ENCODE results near the gene INPP5A.
"Not testable (repeated sequence)": the region's sequence is repeated elsewhere in the genome, so short reads cannot be mapped to it uniquely, and the experiment has no call there.

INPP5A gene

GRCh38 chr10:132599023-132599618, 61.5 kb downstream of the INPP5A start:
- not testable (repeated sequence) for DNase-seq (ENCODE audit: low read depth)

DNA sequence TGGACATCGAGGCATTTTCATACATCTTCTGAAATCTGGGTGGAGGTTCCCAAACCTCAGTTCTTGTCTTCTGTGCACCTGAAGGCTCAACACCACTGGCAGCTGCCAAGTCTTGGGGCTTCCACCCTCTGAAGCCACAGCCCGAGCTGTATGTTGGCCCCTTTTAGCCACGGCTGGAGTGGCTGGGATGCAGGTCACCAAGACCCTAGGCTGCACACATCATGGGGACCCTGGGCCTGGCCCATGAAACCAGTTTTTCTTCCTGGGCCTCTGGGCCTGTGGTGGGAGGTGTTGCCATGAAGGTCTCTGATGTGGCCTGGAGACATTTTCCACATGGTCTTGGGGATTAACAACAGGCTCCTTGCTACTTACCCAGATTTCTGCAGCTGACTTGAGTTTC, 62.1 kb downstream of the INPP5A start:
- no peak for DNase-seq (ENCODE audit: low read depth)

DNA sequence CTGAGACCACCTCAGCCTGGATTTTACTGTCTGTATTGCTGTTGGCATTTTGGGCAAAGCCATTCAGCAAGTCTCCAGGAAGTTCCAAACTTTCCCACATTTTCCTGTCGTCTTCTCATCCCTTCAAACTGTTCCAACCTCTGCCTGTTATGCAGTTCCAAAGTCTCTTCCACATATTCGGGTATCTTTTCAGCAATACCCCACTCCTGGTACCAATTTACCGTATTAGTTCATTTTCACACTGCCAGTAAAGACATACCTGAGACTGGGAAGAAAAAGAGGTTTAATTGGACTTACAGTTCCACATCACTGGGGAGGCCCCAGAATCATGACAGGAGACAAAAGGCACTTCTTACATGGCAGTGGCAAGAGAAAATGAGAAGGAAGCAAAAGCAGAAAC, 62.8 kb downstream of the INPP5A start:
- no peak for DNase-seq (ENCODE audit: low read depth)

- DNase-seq (ENCODE audit: low read depth): no peak
These were observed 64.0 kb downstream of the INPP5A start for GRCh38 chr10:132601567-132601966.

DNA sequence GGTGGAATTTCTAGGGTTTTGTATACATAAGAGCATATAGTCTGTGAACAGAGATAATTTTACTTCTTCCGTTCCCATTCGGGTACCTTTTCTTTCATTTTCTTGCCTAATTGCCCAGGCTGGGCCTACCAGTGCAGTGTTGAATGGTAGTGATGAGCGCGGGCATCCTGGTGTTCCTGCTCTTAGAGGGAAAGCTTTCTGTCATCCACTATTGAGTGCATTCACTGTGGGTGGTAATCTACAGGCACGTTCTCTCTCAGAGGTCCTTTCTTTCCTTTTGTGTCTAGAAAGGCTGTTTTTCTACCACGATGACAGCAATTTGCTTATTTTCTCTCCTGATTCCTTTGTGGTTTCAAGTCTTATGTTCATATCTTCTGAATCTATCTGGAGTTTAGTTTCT, 65.0 kb downstream of the INPP5A start:
- DNase-seq (ENCODE audit: low read depth): no peak

- no peak for DNase-seq (ENCODE audit: low read depth)
These were observed 66.4 kb downstream of the INPP5A start for GRCh38 chr10:132603851-132604533.

DNA sequence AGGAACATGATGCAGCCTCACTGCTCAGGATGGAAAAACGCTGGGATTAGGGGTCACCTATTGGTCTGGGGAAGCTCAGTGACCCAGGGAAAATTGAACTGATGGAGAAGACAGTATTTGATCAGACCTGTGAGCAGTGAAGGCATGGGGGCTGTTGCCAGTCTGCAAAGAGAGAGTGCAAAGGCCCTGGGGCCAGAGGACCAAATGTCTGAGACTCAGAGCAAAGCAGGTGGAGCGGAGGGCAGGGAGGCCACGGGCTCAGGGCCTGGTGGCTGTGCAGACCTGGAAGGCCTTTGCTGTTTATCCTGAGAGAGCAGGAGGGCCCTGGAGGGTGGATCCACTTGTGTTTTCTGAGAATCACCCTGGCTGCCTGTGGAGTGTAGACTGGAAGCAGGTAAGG, 67.1 kb downstream of the INPP5A start:
- DNase-seq (ENCODE audit: low read depth): no peak

DNA sequence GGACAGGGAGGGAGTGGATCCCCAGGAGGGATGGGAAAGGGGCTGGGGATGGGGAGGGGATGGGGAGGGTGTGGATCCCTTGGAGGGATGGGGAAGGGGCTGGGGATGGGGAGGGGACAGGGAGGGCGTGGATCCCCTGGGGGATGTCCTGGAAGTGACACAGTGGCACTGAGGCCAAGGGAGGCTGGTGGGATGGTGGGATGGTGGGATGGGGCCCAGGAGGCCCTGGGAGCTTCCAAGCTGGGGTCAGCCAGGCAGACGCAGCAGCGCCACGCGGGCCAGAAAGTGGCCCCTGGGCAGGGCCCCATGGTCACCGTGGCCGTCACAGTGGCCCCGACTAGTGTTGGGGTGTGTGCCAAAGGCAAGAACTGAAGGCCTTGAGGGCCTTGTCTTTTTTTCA, 67.8 kb downstream of the INPP5A start:
- no peak for DNase-seq (ENCODE audit: low read depth)

DNA sequence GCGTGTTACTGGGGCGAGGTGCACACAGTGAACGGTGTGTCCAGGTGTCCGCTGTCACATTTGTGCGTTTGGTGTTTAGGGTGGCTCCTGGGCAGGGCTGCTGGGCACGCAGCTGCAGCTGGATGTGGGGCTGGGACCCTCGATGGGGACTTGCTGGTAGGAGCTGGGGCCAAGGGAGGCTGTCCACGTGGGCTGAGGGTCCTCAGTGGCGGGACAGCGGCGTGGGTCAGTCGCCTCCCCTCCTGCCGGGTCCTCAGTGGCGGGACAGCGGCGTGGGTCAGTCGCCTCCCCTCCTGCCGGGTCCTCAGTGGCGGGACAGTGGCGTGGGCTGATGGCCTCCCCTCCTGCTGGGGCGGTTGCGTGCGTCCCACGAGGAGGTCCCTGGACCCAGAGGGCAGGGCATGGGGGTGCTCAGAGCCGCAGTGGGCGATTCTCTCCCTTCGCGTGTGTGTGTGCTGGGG, 68.5 kb downstream of the INPP5A start:
- DNase-seq (ENCODE audit: low read depth): no peak

DNA sequence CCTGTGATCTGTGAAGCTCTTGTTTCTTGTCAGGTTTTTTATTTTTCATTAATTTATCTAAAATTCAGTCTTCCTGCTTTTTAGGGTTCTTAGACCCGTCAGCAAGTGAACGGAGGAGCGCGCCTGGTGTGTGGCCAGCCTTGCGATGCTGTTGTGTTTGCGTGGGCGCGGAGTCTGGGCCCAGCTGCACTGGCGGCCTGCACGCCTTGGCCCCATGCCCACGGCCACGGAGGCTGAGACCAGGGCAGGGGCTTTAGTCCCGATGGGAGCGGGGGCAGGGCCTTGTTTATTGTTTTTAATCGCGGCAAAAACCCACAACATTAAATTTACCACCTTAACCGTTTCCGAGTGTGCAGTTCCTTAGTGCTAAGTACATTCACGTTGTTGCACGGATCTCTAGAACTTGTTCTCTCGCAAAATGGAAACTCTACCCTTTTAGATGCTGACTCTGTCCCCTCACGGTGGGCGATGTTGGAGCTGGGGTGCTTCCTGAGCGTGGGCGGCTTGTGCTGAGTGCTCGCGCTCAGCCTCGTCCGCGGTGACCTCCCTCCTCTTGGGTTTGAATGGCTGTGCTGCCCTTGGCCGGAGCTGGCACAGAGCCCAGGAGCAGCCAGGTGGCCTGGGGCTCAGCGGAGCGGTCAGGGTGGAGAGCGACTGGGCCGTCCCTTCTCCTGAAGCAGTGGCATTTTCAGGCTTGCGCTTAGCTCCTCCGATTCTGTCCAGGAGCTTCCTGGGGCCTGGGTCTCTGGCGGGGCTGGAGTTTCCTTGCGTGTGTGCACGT, 69.1 kb downstream of the INPP5A start:
- no peak for DNase-seq (ENCODE audit: low read depth)

DNA sequence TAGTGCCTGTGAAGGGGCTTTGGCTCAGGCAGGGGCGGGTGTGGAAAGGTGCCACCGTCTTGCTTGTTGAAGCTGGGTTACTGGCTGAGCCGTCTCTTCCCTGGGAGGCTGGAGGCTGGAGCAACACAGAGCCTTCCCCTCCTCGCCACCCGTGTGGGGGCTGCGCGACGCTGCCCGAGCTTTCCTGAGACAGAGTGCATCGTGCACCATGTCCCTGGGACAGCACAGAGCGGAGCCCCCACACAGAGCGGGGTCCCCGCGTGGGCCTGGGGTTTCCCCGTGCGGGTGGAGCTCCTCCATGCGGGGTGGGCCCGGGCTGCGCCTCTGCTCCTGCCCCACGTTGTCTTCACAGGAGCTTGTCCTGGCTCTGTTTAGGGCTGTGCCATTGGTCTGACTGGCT, 69.9 kb downstream of the INPP5A start:
- DNase-seq (ENCODE audit: low read depth): no peak

DNA sequence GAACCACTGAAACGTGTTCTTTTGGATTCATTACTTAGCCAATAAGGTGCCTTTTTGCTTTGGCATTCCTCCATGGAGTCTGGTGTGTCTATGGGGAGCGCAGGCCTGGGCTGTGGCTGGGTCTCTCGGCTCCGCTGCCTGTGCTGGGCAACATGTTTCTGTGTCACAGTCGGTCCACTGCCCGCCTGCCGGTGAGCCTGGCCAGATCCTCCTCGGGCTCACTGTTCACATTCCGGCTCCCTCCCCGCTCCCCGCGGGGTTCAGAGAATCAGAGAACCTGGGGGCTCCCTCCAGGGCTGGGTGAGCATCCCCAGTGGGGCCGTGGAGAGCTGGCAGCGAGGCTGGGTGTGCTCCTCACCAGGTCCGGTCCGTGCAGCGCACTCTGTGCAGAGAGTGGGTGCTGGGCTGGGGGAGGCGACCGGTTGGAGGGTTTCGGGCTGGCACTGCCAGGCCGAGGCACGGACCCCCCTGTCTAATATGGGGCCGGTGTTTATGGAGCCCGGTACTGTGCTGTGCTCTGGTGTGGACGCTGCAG, 70.4 kb downstream of the INPP5A start:
- DNase-seq (ENCODE audit: low read depth): no peak

GRCh38 chr10:132608511-132609195, 71.1 kb downstream of the INPP5A start:
- DNase-seq (ENCODE audit: low read depth): no peak

DNA sequence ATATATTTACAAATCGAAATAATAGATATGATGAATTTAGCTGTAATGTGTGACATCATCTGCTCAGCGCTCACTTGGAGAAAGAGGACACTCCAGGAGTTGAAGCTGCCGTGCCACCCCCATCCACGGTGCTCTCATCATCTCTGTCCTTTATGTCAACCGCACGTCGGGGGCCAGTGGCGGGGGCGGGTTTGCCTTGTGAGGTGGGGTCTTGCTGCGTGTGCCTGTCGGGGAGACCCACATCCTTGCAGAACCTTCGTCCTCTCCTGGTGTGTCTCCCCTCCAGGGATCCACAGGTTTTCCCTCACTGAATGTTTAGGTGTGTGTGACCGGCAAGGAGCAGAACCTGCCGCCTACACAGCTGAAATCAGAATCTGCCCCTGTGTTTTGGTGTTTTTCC, 71.6 kb downstream of the INPP5A start:
- DNase-seq (ENCODE audit: low read depth): no peak

DNA sequence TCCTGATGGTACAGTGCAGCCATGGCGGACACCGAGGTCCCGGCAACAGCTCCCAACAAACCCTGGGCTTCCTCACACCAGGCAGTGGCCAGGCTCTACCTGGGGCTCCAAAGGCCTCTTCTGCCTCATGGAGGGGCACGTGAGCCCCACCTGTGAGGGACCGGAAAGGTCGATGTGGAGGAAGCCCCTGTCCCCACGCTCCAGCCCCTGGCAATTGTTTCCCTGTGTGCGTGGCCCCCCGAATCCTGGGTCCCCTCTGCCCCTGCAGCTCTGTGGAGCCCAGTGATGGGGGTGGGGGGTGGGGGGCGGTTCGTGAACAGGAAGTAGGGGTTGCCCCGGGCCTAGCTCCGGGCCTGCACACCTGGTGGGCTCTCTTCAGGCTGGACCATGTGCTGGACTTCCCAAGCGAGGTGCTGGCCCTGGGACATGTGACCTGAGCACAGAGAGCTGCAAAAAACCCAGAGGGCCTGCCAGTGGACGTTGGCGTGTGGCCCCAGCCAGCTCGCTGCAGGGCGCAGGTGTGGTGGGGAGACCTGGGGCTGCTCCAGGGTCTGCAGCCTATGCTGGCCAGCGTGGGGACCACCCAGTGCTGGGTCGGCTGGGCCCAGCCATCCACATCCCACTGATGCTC, 72.6 kb downstream of the INPP5A start:
- DNase-seq (ENCODE audit: low read depth): no peak

- DNase-seq (ENCODE audit: low read depth): no peak
These were observed 73.7 kb downstream of the INPP5A start for GRCh38 chr10:132611026-132611910.

DNA sequence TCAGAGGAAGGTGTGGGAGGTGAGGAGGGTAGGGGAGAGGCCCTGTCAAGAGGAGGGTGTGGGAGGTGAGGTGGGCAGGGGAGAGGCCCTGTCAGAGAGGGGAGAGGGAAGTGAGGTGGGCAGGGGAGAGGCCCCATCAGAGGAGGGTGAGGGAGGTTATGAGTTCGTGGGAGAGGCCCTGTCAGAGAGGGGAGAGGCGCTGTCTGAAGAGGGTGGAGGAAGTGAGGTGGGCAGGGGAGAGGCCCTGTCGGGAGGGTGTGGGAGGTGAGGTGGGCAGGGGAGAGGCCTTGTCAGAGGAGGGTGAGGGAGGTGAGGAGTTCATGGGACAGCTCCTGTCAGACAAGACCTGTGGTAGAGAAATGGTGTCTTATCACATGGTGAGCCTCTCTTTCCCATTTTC, 74.4 kb downstream of the INPP5A start:
- no peak for DNase-seq (ENCODE audit: low read depth)

- DNase-seq (ENCODE audit: low read depth): no peak
These were observed 75.3 kb downstream of the INPP5A start for GRCh38 chr10:132612571-132613504.

DNA sequence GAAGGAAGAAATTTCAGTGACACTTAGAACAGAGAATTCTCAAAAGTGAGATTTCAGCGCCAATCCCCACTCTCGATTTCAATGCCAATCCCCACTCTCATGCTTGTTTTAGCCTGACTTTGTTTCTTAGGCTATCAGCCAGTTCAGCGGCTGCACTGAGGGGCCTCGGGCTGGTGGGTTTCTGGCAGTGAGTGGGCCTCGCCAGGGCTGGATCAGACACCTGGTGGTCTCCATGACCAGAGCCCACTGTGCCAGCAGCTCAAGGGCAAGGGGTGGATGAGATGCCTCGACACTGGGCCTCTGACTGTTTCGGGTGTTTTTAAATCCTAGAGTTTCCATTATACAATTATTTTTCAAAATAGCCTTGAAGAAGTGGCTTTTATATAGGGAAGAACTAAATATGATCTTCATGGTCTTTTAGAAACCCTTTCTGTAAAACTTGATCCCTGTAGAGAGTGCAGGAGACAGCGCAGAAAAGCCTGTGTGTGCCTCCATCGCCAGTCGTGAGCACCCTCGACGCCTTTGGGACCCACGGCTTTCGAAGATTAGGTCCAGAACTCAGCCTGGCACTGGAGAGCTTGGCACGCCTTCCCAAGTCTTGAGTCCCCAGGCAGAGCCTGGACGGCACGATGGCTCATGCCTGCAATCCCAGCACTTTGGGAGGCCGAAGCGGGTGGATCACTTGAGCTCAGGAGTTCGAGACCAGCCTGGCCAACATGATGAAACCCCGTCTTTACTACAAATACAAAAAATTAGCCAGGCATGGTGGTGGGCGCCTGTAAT, 76.2 kb downstream of the INPP5A start:
- DNase-seq (ENCODE audit: low read depth): no peak

All from HS-5 (cell line).